Sigmoid colon (tissue), 7 donors: ENCODE measurements around the gene MTUS2. TPM values are rescaled to one million over a fixed set of nuclear protein-coding genes. Genes with fewer than 3 reads are reported as not detected.

Source experiments
- DNase-seq: peaks from one replicate; pipeline ENCODE4 v3.0.0-alpha.2; 2019
- H3K27ac ChIP-seq, 4 donors: fragments of 200-600 bp; sonication (generic); one replicate each; pipeline ENCODE4 v1.5.1; 2016 to 2019; ENCODE audit warnings: mild to moderate bottlenecking in 1 of 4
- H3K27me3 ChIP-seq, 3 donors: fragments of 200-600 bp; sonication (generic); one replicate each; pipeline ENCODE4 v1.5.1; 2019; ENCODE audit warnings: mild to moderate bottlenecking in 1 of 3
- H3K36me3 ChIP-seq, 4 donors: fragments of 200-600 bp; sonication (generic); one replicate each; pipeline ENCODE4 v1.5.1; 2016 to 2019
- H3K4me1 ChIP-seq, 4 donors: fragments of 200-600 bp; sonication (generic); one replicate each; pipeline ENCODE4 v1.5.1; 2017 to 2019
- H3K4me3 ChIP-seq, 4 donors: fragments of 200-600 bp; sonication (generic); one replicate each; pipeline ENCODE4 v1.5.1; 2017 to 2019; ENCODE audit warnings: mild to moderate bottlenecking in 2 of 4, moderate library complexity in 1 of 4
- H3K9me3 ChIP-seq, 4 donors: fragments of 200-600 bp in 3 of 4; sonication (generic) in 3 of 4; one replicate each; pipeline versions ENCODE4 v1.5.1 to v1.6.1; 2013 to 2019
- EP300 ChIP-seq, 4 donors: sonication (generic); formaldehyde crosslinking; IDR thresholded peaks; one replicate each; pipeline ENCODE4 v1.6.1; 2017; ENCODE audit warnings: antibody characterized with exemption in 4 of 4
- POLR2A ChIP-seq, 2 donors: fragments of 450-650 bp; IDR thresholded peaks; one replicate each; pipeline ENCODE4 v1.6.1; 2016; ENCODE audit warnings: antibody characterized with exemption in 2 of 2, mild to moderate bottlenecking in 2 of 2, moderate library complexity in 2 of 2
- POLR2AphosphoS5 ChIP-seq, 4 donors: sonication (generic); formaldehyde crosslinking; IDR thresholded peaks; one replicate each; pipeline ENCODE4 v1.6.1; 2017; ENCODE audit warnings: antibody characterized with exemption in 4 of 4
- WGBS, 2 donors: extraction: QIAGEN DNeasy Blood & Tissue Kit; methylation state at CpG; one replicate each; pipeline ENCODE4 v1.1.7; 2013; 5-methylcytosine and 5-hydroxymethylcytosine counted together
- intact Hi-C: fragments of 100-400 bp; cut with DNase I; formaldehyde crosslinking; loops from one replicate; pipeline ENCODE4 v1.15.1; 2023
- polyA plus RNA-seq, 3 donors: library from polyadenylated mRNA; stranded (reverse); fragments of 200-250 nt; gene quantifications; one replicate each; pipeline ENCODE4 v1.2.3, GENCODE V29; 2013
- total RNA-seq, 4 donors: library from RNA; depleted of rRNA; stranded (reverse); fragments of >200 nt; gene quantifications; one replicate each; pipeline ENCODE4 v1.1.0, GENCODE V29; 2016
- TF ChIP-seq, protein P1 (sequence below), 4 experiments: fragments of 450-650 bp in 3 of 4; fragments of 200-600 bp in 1 of 4; IDR thresholded peaks; one replicate each; pipeline ENCODE4 v1.5.1; 2016 to 2019; ENCODE audit warnings: antibody characterized with exemption in 4 of 4, mild to moderate bottlenecking in 3 of 4, moderate library complexity in 2 of 4
- donor health status: healthy with polysubstance abuse.
- donor health status: Bipolar disorder and iron deficiency.
- donor health status: healthy.

MTUS2 gene
- total and polyA plus RNA-seq, 7 donors = 0.23 to 2.2 (median 0.85) TPM; not detected in 1

DNA sequence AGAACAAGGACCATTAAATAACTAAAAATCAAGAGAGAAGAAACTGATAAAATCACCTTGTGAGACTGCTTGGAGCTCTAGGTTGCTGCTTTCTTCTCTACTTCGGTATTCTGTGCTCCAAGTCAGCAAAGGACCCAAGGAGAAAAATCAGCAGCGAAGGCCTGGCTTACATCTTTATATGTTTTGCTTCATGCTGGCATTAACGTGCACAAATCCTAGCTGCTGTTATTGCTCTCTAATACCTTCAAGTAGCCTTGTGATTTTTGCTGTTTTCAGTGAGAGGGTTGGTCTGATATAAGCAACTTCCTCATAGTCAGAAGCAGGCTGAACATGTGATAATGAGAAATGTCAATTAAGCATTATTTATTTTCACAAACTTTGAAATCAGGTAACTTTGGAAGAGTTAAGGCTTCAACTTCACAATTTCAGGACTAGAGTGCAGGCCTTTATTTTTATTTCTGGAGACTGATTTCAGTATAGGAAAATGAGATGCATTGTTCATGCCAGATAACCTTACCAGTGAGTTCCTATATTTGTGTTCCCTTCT lies 410.2 kb downstream of the MTUS2 start:
- H3K4me1 ChIP-seq = peaks cover 0 to 59% (median 12%) of the 10 kb centered on the region in 4 donors
- DNase-seq = no peak
- H3K9me3 ChIP-seq = no peaks in the 10 kb centered on the region
- peak overlapping the region in 1 of 4 donors; percentile 67 for H3K27ac ChIP-seq
- TF ChIP-seq, protein P1, sequence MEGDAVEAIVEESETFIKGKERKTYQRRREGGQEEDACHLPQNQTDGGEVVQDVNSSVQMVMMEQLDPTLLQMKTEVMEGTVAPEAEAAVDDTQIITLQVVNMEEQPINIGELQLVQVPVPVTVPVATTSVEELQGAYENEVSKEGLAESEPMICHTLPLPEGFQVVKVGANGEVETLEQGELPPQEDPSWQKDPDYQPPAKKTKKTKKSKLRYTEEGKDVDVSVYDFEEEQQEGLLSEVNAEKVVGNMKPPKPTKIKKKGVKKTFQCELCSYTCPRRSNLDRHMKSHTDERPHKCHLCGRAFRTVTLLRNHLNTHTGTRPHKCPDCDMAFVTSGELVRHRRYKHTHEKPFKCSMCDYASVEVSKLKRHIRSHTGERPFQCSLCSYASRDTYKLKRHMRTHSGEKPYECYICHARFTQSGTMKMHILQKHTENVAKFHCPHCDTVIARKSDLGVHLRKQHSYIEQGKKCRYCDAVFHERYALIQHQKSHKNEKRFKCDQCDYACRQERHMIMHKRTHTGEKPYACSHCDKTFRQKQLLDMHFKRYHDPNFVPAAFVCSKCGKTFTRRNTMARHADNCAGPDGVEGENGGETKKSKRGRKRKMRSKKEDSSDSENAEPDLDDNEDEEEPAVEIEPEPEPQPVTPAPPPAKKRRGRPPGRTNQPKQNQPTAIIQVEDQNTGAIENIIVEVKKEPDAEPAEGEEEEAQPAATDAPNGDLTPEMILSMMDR (IDR thresholded peaks at IDR 0.05) = no peak
- TF ChIP-seq POLR2AphosphoS5 (IDR thresholded peaks at IDR 0.05) = peak in 2 of 4 donors; percentile 32 to 66
- no peak overlapping the region for H3K4me3 ChIP-seq
- no peaks in the 10 kb centered on the region for H3K36me3 ChIP-seq
- H3K27me3 ChIP-seq = no peaks in the 10 kb centered on the region
- intact Hi-C loops = no loop called here
- whole genome bisulfite sequencing, 2 donors = 68 to 69% methylated on average over 3 of the region's 3 CpGs

DNA sequence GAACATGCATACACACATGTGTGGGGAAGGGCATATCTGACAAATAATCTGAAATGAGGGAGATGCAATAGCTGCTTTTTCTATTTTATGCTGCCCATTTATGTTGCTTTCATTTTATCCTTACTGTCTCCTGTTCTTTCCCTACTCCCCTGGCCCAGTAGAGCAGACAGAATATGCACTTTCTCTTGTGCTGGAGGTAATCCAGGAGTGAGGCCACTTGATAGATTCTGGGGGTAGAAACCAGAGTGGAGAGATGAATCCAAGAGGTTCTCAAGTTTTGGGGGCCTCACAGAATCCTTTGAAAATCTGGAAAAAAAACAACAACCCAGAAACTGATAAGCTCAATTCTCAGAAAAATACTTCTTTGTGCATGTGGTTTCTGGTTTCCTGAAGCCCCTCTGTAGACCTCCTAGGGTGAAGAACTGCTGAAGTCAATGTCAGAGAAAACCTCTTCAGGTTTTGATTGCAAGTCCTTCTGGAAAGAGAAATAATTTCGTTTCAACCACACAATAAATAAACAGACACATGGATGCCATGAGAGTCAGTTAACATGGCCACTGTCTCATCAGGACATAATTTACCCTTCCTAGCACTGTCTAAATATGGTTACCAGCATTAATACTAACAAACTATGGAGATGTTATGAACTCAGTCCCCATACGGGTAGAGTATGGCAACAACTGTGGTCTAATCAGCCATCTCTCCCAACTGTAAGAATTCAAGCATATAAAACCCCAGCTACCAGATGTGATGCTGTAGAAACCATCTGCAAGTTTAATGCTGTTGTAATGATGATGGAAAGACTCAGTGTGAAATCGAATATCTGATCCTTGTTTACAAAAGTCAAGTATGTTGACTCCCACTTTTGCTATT lies 419.8 kb downstream of the MTUS2 start:
- no peak for TF ChIP-seq POLR2A (IDR thresholded peaks at IDR 0.05)
- TF ChIP-seq, protein P1 (IDR thresholded peaks at IDR 0.05) = no peak
- no peak overlapping the region for H3K27ac ChIP-seq
- WGBS, 2 donors = 43% methylated on average over 3 of the region's 3 CpGs
- no peak overlapping the region for H3K4me3 ChIP-seq
- no peaks in the 10 kb centered on the region for H3K27me3 ChIP-seq
- intact Hi-C loops = no loop called here
- no peaks in the 10 kb centered on the region for H3K4me1 ChIP-seq
- DNase-seq = no peak
- no peaks in the 10 kb centered on the region for H3K9me3 ChIP-seq
- no peaks in the 10 kb centered on the region for H3K36me3 ChIP-seq

DNA sequence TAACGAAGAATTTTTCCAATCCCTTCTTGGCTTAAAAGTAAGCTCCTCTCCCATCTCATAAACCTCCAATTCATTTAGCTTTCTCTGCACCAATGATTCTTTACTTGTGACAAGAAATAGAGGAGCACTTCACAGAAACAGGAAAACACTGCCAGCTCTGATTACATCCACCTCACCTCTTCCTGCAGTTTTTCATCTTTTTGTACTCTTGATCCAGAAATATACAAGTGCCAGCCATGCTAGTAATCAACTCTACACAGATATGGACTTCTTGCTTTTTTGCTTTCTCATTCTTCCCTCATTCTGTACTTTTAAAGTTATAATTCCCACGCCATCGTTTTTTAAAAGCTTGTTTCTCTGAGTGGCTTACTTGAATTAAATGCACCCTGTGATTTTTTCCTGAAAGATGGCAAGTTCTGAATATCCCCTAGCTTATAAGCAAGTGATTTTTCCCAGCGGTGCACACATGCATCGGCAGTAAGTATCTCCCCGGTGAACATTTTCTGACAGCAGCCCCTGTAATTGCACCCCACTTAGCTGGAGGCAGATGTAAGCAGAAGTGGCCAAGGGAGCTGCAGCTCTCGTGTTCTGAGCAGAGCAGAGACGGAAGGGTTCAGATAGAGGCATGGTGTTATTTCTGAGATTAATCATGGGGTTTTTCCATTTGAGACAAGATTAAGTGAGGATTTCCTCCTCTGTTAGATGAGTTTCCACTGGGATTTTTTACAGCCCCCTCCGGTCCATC lies 434.7 kb downstream of the MTUS2 start:
- Histone ChIP-seq H3K4me3 (no peak overlapping the region), H3K4me1 (no peaks in the 10 kb centered on the region), H3K36me3 (no peaks in the 10 kb centered on the region), H3K27ac (no peak overlapping the region), H3K9me3 (no peaks in the 10 kb centered on the region), H3K27me3 (no peaks in the 10 kb centered on the region)
- intact Hi-C loops = no loop called here
- no peak for TF ChIP-seq EP300 (IDR thresholded peaks at IDR 0.05)
- no peak for TF ChIP-seq POLR2AphosphoS5 (IDR thresholded peaks at IDR 0.05)
- TF ChIP-seq, protein P1 (IDR thresholded peaks at IDR 0.05) = no peak
- TF ChIP-seq POLR2A (IDR thresholded peaks at IDR 0.05) = no peak
- WGBS, 2 donors = 47 to 71% methylated on average over 9 of the region's 9 CpGs
- DNase-seq = no peak

DNA sequence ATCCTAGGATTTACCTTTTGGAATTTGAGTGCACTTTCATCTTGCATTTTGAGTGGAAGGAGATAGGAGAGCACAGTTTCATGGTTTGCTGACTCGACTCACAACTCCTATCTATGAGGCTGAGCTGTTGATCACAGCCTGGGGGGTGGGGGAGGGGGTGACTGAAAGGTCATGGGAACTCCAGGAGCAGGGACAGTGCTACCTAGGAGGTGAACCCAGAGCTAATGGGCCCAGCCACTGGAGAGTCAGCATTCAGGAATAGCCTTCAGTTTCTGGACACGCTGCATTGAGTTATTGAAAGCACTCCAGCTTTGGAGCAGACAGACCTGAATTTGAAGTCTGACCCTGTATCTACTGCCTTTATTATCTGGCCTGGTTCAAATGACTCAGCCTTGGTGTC lies 435.4 kb downstream of the MTUS2 start:
- peaks cover 0 to 3% (median 0%) of the 10 kb centered on the region in 4 donors for H3K4me1 ChIP-seq
- DNase-seq = no peak
- no peaks in the 10 kb centered on the region for H3K36me3 ChIP-seq
- H3K9me3 ChIP-seq = no peaks in the 10 kb centered on the region
- WGBS, 2 donors = 50 to 77% methylated on average over 2 of the region's 2 CpGs
- TF ChIP-seq POLR2AphosphoS5 (IDR thresholded peaks at IDR 0.05) (no peak), POLR2A (IDR thresholded peaks at IDR 0.05) (no peak), EP300 (IDR thresholded peaks at IDR 0.05) (no peak)
- TF ChIP-seq, protein P1 (IDR thresholded peaks at IDR 0.05) = no peak
- H3K4me3 ChIP-seq = no peak overlapping the region
- intact Hi-C loops = no loop called here
- no peak overlapping the region for H3K27ac ChIP-seq
- H3K27me3 ChIP-seq = no peaks in the 10 kb centered on the region
